ENCODE results near the gene TCF19.
"Not testable (repeated sequence)": the region's sequence is repeated elsewhere in the genome, so short reads cannot be mapped to it uniquely, and the experiment has no call there.

Gene TCF19

GRCh38 chr6:31162463-31163165 is 4.2 kb downstream of the TCF19 start:
- no peak for DNase-seq

GRCh38 chr6:31163922-31164321 is 5.5 kb downstream of the TCF19 start:
- no peak for DNase-seq

GRCh38 chr6:31164475-31165063 is 6.2 kb downstream of the TCF19 start:
- DNase-seq = not testable (repeated sequence)

GRCh38 chr6:31165064-31165832 is 6.9 kb downstream of the TCF19 start:
- not testable (repeated sequence) for DNase-seq

- no peak for DNase-seq
Measured at GRCh38 chr6:31165986-31166385, 7.6 kb downstream of the TCF19 start.

- DNase-seq = no peak
Measured at GRCh38 chr6:31168606-31169005, 10.2 kb downstream of the TCF19 start.

- no peak for DNase-seq
Measured at GRCh38 chr6:31169123-31169857, 10.9 kb downstream of the TCF19 start.

GRCh38 chr6:31169858-31170599 is 11.6 kb downstream of the TCF19 start:
- DNase-seq = not testable (repeated sequence)

GRCh38 chr6:31170600-31170881 is 12.2 kb downstream of the TCF19 start, which contains the start of gene POU5F1:
Gene POU5F1, minus strand, starts transcription at chr6:31170682. Its CDS starts 62 bp downstream, at chr6:31170620.
- no peak for DNase-seq

- DNase-seq = no peak
Measured at GRCh38 chr6:31170987-31171671, 12.7 kb downstream of the TCF19 start.

- DNase-seq = no peak
Measured at GRCh38 chr6:31171931-31172905, 13.8 kb downstream of the TCF19 start.

GRCh38 chr6:31172973-31173384 is 14.6 kb downstream of the TCF19 start:
- no peak for DNase-seq

- DNase-seq = no peak
Measured at GRCh38 chr6:31173406-31173805, 15.0 kb downstream of the TCF19 start.

GRCh38 chr6:31174378-31174777 is 16.0 kb downstream of the TCF19 start:
- no peak for DNase-seq

- no peak for DNase-seq
Measured at GRCh38 chr6:31175971-31176370, 17.6 kb downstream of the TCF19 start.

GRCh38 chr6:31178143-31179041 is 20.0 kb downstream of the TCF19 start:
- DNase-seq = no peak

GRCh38 chr6:31179042-31179386 is 20.6 kb downstream of the TCF19 start:
- DNase-seq = no peak

GRCh38 chr6:31179896-31180295 is 21.5 kb downstream of the TCF19 start:
- no peak for DNase-seq

- DNase-seq = no peak
Measured at GRCh38 chr6:31180500-31180899, 22.1 kb downstream of the TCF19 start.

GRCh38 chr6:31183287-31183686 is 24.9 kb downstream of the TCF19 start:
- DNase-seq = not testable (repeated sequence)

All from right forelimb (tissue), 1 donor.